Fibroblast of skin of right quadriceps (primary cell): Measurements from ENCODE around the gene RAB3C.

Source experiments
- DNase-seq: peaks from one replicate; pipeline ENCODE4 v3.0.0-alpha.2; 2013

RAB3C gene

GRCh38 chr5:58778888-58779287 lies 196.0 kb downstream of the RAB3C start:
- no peak for DNase-seq

GRCh38 chr5:58786035-58786434 lies 203.2 kb downstream of the RAB3C start:
- DNase-seq, result no peak

DNA sequence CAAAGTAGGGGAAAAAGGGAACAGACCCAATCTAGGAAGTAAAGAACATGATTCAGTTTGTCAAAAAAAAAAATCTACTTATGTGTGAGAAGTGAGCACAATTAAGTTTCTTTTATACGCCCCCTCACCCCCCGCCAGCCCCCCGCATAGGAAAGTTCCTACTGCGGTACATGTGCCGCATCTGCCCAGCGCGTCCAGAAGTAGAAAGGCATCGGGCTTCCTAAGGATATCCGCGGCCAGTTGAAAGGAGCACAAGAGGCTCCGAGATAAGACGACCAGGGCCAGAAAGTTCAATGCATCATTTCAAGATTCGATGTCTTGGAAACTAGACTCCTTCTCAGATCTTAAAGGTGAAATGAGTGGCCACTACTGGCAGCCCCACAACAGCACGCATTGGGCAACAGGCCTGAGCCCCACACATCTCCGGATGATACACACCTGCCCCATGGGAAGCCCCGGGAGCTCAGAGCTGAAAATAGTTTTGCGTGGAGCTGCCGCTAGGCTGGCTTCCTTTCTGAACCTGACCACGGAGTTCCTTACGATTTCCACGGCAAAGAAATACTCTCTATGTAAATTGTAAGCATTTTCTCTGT lies 203.9 kb downstream of the RAB3C start:
- no peak for DNase-seq

DNA sequence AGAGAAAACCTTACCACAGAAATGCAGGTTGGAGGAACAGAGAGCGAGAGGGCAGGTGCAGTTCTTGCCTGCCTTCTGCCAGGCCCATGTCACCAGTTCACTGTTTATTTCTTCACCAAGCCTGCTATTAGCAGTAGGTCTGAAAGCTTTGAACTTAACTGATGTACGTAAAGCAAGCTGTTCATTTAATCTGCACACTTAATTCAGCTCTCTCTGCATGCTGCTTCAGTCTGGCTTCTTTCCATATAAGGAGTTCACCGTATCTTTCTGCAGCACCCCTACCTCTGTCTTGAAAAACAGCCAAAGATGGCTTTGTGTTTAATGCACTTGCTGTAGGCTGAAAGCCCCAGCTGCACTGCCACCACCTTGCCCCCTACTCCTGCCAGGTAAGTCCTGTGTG lies 205.1 kb downstream of the RAB3C start:
- no peak for DNase-seq

DNA sequence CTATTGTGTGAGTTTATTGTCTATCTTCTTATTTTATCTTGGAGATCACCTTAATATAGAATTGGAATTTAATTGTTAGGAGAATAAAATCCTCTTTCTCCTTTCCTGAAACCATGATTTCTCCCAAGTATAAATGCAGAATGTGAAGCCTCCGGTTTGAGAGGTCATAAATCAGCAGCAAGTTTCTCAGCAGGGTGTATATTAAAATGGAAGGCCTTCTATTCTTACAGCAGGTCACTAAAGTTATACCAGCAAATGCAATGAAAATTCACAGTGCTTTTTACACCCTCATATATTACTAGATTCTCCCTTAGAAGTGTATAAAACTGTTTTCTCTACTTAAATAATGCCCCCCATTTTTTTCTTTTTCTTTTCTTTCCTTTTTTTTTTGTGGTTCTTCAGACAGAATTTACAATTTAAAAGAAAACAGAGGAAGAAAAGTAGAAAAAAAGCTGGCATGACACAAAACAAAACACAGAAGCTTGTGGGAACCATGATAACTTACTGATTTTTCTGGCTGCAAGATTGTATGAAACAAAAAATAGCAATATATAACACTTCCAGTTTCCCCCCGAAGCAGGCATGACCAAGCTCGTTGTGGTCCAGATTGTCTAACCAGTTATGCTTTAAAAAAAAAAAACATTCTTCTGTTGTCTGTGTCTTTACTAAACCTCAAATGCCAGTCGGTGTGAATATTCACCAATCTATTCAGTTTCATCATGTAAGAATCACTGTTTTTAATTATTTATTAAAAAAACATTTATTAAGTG lies 211.2 kb downstream of the RAB3C start:
- no peak for DNase-seq

DNA sequence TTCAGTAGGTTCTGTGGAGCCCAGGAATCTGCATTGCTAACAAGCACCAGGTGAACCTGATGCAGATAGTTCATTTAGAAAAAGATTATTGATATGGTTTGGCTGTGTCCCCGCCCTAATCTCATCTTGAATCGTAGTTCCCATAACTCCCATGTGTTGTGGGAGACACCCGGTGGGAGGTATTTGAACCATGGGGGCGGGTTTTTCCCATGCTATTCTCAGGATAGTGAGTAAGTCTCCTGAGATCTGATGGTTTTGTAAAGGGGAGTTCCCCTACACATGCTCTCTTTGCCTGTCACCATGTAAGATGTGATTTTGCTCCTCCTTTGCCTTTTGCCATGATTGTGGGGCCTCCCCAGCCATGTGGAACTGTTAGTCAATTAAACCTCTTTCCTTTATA lies 212.0 kb downstream of the RAB3C start:
- no peak for DNase-seq

- DNase-seq, result no peak
Observed at GRCh38 chr5:58795327-58795726, 212.5 kb downstream of the RAB3C start.

- DNase-seq, result no peak
Observed at GRCh38 chr5:58797021-58797420, 214.1 kb downstream of the RAB3C start.

DNA sequence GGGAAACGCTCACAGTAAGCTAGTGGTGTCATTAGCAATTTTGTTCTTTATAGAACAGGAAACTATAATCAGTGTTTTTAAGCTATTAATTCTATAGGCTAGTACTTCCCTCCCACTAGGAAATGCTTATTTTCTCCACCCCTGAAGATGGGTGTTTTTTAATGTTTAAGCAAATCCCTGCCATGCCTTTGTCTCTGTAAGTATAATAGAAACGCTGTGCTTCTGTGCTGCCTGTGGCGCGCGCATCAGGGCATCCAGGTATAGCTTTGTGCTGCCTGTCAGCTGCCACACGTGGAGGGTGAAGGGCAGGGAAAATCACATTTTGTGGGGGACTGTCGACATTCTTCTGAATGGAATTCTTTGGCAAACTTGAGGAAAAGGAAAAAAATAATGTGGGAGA lies 217.5 kb downstream of the RAB3C start:
- DNase-seq, result no peak

DNA sequence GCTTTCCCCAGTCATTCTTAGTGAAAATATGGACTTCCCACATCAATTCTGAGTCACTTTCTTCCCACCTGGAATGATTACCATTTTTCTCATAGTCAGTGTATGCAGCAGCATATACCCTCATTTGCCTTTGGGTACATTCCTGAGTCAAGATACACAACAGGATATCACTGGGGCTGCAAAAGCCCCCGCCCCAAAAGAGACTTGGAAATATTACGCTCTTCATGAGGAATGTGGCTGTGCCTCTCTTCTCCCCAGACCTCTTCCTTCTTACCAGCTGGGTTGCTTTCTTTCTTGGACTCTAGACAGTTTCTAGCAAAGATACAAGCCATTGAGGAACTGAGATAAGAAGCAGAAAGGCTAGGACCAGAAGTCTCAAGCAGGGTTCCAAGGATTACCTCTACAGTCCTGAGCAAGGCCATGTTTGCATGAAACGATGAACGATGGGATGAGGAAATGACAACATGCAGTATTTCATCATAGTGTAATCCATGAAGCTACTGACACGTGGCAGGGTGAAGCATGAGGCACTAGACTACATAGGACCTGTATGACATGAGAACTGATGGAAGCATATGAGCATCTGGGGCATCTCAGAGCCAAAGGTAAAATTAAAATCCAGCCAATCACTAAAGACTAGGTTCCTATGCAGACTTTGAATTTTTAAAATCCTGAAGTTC lies 218.1 kb downstream of the RAB3C start:
- DNase-seq, result no peak

DNA sequence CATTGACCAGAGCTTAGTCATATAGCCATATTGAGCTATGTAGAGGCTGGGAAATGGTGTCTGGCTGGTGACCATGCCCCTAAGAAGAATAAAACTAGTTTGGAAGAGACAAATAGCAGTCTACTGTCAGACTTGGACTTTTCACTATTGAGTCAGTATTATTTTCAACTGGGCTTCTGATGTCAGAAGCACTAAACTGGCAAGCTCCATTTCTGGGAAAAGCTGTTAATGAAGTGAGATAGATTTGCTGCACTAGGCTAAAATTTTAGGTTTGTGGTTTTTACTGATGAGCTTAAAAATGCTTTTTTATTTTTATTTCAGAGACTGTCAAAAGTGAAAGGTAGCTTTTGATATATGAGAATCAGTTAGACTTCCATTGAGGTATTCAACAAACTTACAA lies 220.2 kb downstream of the RAB3C start:
- no peak for DNase-seq

DNA sequence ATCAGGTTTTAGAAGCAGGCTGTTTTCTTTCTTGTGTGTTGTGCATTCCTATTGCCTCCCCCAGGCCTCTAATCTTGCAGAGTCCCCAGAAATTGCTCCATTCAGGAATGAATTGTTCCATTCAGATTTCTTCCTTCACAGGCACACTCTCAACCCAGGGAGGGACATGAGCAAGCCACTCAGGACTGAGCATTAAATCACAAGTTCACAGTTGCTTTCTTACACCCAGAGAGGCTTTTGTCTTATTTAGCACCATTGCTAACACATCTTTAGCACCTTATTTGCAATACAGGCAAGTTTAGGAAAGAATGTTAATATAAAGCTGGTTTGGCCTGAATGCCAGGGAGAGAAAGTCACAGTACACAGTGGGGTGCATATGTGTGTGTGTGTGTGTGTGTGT lies 221.4 kb downstream of the RAB3C start:
- no peak for DNase-seq

DNA sequence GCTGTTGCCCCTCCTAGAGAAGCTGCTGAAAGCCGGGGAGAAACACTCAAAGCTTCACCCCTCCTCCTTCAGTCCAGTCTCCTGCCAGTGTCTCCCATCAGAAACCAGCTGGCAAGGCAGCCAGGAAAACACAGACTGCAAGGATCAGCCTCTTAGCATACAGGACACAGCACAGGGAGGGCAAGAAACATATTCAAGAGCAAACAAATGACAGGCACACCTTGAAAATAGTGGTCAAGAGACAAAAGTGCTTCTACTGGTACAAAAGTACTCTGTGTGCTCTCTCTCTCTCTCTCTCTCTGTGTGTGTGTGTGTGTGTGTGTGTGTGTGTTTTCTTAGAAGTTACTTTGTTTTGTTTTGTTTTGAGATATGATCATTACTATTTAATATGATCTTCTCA lies 227.2 kb downstream of the RAB3C start:
- no peak for DNase-seq

DNA sequence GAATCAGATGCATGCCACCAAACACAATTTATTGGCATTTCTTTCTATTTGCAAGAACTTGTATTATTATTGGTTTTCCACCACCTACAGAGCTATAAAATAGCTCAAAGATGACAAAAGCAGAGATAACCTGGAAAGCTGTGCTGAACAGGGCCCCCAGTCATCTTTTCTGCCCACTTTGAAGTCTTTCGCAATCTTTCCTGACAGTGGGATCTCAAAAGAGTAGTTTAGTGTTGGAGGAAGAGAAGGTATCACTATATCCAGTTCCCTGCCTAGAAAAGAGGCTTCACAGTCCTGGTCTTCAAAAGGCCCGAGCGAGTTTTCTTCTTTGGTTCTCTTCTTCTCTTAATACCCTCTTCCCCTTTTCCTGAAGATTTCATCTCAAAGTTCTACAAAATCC lies 231.0 kb downstream of the RAB3C start:
- DNase-seq, result no peak

- DNase-seq, result no peak
Observed at GRCh38 chr5:58816181-58816731, 233.4 kb downstream of the RAB3C start.

DNA sequence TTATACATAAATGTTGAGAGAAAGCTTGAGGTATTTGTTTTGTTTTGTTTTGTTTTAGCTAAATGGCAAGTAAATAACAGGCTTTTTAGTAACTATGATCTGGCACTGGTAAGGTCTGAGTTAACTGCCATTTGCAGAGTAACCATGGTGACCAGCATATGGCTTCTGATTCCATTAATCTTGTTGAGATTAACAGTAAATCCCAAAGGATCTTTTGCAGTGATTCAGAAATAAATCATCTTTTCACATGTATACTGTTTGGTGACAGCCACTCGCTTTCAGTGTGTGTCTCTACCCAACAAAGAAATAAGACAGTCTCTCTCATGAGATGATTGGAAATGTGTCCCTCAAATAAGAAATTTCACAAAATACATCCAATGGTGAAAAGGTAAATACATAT lies 235.6 kb downstream of the RAB3C start:
- no peak for DNase-seq

DNA sequence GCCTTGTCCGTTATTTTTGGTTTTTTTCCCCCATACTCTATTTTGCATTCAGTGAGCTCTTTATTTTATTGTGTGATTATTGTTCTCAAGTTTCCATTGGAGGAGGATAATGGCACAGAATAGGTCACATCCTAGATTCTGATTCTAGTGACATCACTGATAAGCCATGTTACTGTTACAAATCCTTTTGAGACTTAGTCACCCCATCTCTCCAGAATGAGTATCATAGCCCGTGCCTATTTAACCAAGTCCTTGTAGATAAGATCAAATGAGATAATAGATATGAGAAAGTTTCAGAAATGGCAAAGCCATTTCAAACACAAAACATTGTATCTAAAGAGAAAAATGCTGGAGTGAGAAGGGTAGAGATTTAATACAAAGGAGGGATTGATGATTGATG lies 242.6 kb downstream of the RAB3C start:
- no peak for DNase-seq

- no peak for DNase-seq
Observed at GRCh38 chr5:58825899-58826298, 243.0 kb downstream of the RAB3C start.

GRCh38 chr5:58827463-58827862 lies 244.6 kb downstream of the RAB3C start:
- DNase-seq, result no peak

- no peak for DNase-seq
Observed at GRCh38 chr5:58828258-58828657, 245.4 kb downstream of the RAB3C start.

GRCh38 chr5:58834242-58835225 lies 251.7 kb downstream of the RAB3C start:
- no peak for DNase-seq

DNA sequence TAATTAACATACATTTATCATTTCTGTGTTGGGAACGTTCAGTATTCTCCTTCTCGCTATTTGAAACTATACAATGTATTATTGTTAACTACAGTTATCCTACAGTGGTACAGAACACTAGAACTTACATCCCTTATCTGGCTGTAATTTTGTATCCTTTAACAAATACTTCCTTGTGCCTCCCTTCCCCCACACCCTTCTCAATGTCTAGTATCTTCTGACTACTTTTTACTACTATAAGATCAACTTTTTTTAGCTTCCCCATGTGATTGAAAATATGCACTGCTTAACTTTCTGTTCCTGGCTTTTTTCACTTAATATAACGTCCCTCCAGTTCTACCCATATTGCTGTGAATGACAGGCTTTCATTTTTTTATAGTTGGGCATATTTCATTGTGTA lies 253.5 kb downstream of the RAB3C start:
- no peak for DNase-seq

- no peak for DNase-seq
Observed at GRCh38 chr5:58838729-58839128, 255.9 kb downstream of the RAB3C start.
